Fibroblast of pulmonary artery (primary cell): ENCODE data around the gene SPEF1.
"Not testable (repeated sequence)": the region's sequence is repeated elsewhere in the genome, so short reads cannot be mapped to it uniquely, and the experiment has no call there.

Source experiments
- DNase-seq: peaks from one replicate; pipeline ENCODE4 v3.0.0-alpha.2; 2010; ENCODE audit warnings: low read depth
- H3K4me3 ChIP-seq: replicated peaks from 2 replicates; pipeline ENCODE4 v1.5.1; 2011; ENCODE audit warnings: low read depth, mild to moderate bottlenecking, control low read depth, low read length, moderate library complexity
- CTCF ChIP-seq: IDR thresholded peaks from 2 replicates; pipeline ENCODE4 v1.5.1; 2011; ENCODE audit warnings: mild to moderate bottlenecking, control low read depth, low read length, inconsistent platforms; ENCODE audit errors: missing control alignments

SPEF1 gene

GRCh38 chr20:3796477-3797225, 15.4 kb upstream of the SPEF1 start:
- no peak for TF ChIP-seq CTCF
- H3K4me3 ChIP-seq: peak overlapping the region; percentile 93

GRCh38 chr20:3795511-3796468, 14.5 kb upstream of the SPEF1 start, which contains the start of gene CDC25B:
CDC25B (plus strand) TSS chr20:3796310; CDS start chr20:3796532, 222 bp downstream.
- peak within 1 kb of the TSS; percentile 93 for H3K4me3 ChIP-seq
- TF ChIP-seq CTCF: peak; percentile 35
- DNase-seq: peak; percentile 95

More at GRCh38 chr20:3796477-3797225, 15.4 kb upstream of the SPEF1 start:
- no peak for DNase-seq

GRCh38 chr20:3794701-3795420, 13.6 kb upstream of the SPEF1 start:
- H3K4me3 ChIP-seq: peak overlapping the region; percentile 93
- DNase-seq: no peak
- TF ChIP-seq CTCF: no peak

- H3K4me3 ChIP-seq: not testable (repeated sequence)
Measured at GRCh38 chr20:3794168-3794567, 12.9 kb upstream of the SPEF1 start.

GRCh38 chr20:3789201-3789600, 8.0 kb upstream of the SPEF1 start:
- not testable (repeated sequence) for DNase-seq, H3K4me3 ChIP-seq

More at GRCh38 chr20:3794168-3794567, 12.9 kb upstream of the SPEF1 start:
- DNase-seq: not testable (repeated sequence)

GRCh38 chr20:3788685-3789155, 7.5 kb upstream of the SPEF1 start:
- TF ChIP-seq CTCF: no peak
- DNase-seq: no peak

GRCh38 chr20:3787324-3788014, 6.2 kb upstream of the SPEF1 start:
- peak overlapping the region; percentile 55 for H3K4me3 ChIP-seq
- no peak for DNase-seq
- TF ChIP-seq CTCF: no peak

More at GRCh38 chr20:3788685-3789155, 7.5 kb upstream of the SPEF1 start:
- H3K4me3 ChIP-seq: no peak overlapping the region
